T-helper 1 cell treated with Interleukin-12 subunit alpha and Interleukin-12 subunit beta and Interleukin-4 antibody, amounts not matched to agents 30 ng/mL and 1 ng/mL, for 36 hours (primary cell): Measurements from ENCODE around the gene KRTAP10-11. TPM values are rescaled to one million over a fixed set of nuclear protein-coding genes. Genes with fewer than 3 reads are reported as not detected.
"Not testable (repeated sequence)": the region's sequence is repeated elsewhere in the genome, so short reads cannot be mapped to it uniquely, and the experiment has no call there.

Experiments used
- intact Hi-C: fragments of 100-400 bp; cut with micrococcal nuclease; formaldehyde crosslinking; loops from one replicate; pipeline ENCODE4 v1.15.1; 2024
- total RNA-seq: library from RNA; stranded (reverse); gene quantifications from 2 replicates; pipeline ENCODE4 v1.2.3, GENCODE V29; 2022

The KRTAP10-11 gene, protein sequence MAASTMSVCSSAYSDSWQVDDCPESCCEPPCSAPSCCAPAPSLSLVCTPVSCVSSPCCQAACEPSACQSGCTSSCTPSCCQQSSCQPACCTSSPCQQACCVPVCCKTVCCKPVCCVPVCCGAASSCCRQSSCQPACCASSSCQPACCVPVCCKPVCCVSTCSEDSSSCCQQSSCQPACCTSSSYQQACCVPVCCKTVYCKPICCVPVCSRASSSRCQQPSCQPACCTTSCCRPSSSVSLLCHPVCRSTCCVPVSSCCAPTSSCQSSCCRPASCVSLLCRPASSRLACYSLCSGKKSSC
- total RNA-seq = not detected in 2 replicates

DNA sequence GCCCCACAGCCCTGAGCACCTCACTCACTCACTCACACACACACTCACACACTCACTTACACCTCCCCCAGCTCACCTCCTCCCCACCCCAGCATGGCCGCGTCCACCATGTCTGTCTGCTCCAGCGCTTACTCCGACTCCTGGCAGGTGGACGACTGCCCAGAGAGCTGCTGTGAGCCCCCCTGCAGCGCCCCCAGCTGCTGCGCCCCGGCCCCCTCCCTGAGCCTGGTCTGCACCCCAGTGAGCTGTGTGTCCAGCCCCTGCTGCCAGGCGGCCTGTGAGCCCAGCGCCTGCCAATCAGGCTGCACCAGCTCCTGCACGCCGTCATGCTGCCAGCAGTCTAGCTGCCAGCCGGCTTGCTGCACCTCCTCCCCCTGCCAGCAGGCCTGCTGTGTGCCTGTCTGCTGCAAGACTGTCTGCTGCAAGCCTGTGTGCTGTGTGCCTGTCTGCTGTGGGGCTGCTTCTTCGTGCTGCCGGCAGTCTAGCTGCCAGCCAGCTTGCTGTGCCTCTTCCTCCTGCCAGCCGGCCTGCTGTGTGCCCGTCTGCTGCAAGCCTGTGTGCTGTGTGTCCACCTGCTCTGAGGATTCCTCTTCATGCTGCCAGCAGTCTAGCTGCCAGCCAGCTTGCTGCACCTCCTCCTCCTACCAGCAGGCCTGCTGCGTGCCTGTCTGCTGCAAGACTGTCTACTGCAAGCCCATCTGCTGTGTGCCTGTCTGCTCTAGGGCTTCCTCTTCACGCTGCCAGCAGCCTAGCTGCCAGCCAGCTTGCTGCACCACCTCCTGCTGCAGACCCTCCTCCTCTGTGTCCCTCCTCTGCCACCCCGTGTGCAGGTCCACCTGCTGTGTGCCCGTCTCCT is at the start of gene KRTAP10-11:
Gene KRTAP10-11 (plus strand): TSS at position 49 of the 856 bp plus-strand sequence. CDS start 45 bp downstream, at position 94.
- intact Hi-C loops = not testable (repeated sequence)

DNA sequence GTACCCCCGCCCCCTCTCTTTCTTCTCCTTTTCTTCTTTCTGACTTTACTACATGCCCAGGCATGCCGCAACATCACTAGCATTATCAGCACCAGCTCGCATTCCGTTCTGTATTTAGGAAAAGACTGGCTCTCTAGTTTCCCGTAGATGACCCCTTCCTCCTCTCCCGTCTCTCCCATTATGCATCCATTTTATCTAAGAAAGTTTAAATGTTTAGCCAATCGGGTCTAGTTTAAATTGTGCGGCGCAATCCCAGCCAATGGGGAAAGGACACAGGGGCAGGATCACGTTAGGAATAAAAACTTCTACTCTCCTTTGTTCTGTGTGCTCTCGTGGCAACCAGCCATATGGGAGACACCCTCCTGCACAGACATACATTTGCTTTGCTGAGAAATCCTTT is 48.2 kb upstream of the KRTAP10-11 start:
- intact Hi-C loops = no loop called here

DNA sequence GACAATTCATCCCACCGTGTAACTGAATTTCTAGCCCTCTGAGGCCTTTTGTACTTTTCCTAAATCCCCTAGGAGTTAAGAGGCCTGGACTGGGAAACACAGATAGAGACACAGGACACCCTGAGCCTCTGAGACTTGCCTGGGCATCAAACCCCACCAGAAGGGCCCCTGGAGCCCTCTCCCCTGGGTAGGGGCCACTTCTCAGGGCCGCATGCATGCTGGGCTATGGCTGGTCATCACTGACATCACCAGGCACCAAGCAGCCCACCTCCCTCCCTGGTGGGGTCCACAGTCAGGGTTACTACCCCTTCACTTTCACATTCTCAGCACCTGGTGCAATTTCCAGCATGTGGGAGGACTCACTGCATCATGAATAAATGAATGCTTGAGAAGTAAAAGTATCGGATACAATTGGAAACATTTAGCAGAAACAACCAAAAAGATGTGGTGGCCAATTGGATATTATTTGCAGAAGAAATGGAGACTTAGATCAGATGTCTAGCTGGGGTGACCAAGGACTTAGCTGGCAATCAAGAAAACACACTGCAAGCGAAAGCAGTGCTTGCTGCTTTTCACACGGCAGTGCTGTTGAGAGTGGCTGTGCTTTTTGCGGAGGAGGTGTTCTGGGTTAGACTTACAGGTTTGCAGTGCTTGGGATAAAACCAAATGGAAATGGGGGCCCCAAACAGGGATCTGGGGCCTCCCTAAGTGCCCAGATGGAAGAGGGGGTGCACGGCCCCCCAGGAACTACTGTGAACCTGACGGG is 46.8 kb upstream of the KRTAP10-11 start:
- intact Hi-C loops = no loop called here

DNA sequence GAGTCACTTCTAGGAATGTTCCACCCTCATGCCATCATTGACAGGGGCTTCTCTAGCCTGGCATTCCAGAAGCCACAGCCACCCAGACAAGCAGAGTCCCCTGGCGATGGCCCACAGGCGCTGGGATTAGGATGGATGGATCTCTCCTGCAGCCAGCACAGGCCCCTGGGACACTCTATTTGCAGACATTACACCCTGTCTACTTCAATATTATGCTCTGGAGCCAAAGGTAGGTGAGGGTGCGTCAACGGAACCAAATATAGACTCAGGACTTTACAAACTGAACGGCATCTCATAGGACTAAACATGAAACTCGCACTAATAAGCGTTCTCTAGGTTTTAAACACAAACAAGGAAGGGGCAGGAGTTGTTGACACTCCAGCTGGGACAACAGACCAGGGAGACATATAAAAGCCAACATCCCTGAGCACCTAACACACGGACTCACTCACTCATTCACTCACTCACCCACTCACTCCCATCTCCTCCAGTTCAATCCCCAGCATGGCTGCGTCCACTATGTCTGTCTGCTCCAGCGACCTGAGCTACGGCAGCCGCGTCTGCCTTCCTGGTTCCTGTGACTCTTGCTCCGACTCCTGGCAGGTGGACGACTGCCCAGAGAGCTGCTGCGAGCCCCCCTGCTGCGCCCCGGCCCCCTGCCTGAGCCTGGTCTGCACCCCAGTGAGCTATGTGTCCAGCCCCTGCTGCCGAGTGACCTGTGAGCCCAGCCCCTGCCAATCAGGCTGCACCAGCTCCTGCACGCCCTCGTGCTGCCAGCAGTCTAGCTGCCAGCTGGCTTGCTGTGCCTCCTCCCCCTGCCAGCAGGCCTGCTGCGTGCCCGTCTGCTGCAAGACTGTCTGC is 45.9 kb upstream of the KRTAP10-11 start, which contains the start of gene KRTAP10-7:
Gene KRTAP10-7 (plus strand): TSS at position 480 of the 861 bp plus-strand sequence. CDS start 25 bp downstream, at position 505.
- intact Hi-C loops = not testable (repeated sequence)

DNA sequence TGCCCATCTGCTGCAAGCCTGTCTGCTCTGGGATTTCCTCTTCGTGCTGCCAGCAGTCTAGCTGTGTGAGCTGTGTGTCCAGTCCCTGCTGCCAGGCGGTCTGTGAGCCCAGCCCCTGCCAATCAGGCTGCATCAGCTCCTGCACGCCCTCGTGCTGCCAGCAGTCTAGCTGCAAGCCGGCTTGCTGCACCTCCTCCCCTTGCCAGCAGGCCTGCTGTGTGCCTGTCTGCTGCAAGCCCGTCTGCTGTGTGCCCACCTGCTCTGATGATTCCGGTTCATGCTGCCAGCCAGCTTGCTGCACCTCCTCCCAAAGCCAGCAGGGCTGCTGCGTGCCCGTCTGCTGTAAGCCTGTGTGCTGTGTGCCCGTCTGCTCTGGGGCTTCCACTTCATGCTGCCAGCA is 45.1 kb upstream of the KRTAP10-11 start:
- intact Hi-C loops = not testable (repeated sequence)

DNA sequence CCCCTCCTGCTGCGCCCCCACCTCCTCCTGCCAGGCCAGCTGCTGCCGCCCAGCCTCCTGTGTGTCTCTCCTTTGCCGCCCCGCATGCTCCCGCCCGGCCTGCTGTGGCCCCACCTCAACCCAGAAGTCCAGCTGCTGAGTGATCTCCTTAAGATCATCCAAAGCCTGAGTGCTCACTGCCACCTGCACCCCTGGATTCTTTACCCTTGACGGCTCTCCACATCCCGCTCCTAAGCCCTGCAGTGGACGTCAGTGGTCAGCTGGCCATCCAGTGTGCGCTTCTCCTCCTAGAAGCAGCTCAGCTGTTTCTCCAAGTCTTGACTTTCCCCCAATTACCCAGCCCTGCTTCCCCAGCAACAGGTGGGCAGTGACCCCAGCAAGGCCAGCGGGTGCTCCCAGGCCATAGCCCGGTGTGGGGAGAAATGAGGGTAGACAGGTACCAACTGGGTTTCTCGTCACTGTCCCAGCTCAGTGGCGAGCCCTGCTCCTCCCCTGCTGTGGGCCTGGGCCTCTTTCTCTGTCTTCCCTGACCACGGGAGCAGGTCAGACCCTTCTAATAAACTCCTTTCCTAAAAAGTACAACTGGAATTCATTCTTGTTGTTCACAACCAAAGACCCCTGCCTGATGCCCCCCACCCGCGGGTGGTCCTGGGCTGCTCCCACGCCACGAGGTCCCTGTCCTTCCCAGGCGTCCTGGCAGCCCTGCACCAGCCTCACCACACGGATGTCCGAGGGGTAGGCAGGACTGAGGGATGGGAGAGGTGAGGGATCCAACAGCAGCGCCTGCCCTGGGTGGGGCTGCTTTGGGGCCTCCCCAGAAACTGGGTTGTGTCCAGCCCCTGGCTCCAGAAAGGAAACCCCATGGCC is 44.4 kb upstream of the KRTAP10-11 start:
- intact Hi-C loops = no loop called here

DNA sequence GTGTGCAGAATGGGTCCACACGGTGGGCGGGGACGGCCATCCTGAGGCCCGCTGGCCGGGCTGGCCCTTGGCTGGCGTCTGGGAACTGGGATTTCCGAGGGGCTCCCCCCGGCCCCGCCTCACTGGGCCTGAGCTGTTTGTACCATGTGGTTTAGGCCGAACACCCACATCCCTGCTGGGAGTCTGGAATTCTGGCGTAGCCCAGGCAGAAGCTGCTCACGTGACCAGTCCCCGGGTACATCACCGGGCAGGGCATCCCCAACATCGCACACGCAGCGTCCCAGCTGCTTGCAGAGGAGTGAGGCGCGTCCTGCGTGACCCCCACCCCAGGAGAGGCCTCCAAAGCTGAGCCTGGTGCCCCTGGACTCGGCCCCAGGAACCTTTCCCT is 43.8 kb upstream of the KRTAP10-11 start:
- intact Hi-C loops = no loop called here

DNA sequence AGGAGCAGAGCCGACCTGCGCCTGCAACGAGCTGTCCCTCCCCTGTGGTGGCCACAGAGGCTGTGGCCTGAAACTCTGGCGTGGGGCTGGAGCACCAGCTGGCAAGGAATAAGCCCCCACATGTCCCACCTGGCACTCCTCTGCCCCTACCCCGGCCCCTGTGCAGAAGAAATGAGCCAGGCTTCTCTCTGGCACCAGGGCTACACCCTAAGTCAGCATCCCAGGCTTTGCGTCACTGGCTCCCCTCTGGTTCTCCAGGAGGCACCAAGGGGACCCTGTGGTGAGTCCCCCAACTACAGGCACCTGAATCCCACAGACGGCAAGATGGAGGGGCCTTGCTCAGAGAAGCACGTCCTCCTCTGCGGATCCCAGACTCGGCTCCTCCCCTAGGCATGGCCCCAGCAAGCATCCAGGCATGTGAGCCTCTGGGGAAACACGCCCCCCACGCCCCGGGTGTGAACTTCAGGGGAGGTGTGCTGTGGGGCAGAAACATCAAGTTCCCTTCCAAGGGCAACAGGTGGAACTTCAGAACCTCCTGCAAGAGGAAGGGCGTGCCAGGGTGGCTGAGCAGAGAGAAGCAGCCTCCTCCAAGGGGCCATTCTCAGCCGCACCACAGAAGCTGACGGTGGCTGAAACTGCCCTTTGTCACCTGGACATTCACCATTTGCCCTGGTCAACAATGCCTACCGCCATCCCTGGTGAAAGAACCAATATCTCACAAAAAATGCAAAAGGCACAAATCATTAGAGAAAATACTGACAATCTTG is 42.9 kb upstream of the KRTAP10-11 start:
- intact Hi-C loops = no loop called here

DNA sequence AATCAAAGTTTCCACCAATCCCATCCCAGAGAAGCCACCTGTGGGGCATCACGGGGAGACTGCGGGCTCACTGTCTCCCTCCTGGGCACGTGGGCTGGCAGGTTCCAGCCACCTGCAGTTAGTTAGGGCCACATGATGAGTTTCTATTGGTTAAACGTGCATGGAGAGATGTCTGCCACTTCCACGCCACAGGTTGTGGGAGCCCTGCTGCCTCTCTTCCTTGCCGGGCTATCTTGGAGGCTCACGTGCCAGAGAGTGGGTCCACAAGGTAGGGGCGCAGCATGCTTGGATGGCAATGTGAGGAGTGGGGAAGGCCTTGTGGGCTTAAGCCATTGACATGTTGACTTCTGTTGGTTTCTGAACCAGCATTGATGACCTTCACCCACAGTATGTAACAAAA is 42.3 kb upstream of the KRTAP10-11 start:
- intact Hi-C loops = no loop called here

DNA sequence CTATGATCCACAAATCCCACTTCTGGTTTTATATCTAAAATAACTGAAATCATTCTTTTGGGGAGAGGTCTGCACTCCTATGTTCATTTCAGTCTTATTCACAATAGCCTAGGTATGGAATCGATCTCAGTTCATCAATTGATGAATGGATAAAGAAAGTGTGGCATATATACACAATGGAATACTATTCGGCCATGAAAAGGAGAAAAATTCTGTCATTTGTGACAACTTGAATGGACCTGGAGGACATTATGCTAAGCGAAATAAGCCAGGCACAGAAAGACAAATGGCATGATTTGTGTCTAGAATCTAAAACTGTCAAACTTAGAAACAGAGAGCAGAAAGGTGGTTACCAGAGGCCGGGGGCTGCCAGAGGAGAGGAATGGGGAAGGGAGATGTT is 39.7 kb upstream of the KRTAP10-11 start:
- intact Hi-C loops = no loop called here

DNA sequence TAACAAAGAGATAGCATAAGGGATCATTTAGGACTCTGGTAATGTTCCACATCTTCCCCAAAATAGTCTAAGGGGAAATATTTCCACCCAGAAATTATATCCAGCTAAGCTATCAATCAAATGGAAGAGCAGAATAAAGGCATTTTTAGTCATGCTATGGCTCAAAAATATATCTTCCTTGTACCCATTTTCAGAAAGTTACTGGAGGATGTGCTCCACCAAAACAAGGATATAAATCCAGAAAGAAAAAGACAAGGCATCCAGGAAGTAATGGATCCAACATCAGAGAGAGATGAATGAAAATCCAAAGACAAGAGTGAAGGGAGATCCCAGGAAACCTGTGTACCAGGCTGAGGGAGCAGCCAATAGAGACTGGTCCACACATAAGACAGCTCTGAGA is 37.0 kb upstream of the KRTAP10-11 start:
- intact Hi-C loops = no loop called here

DNA sequence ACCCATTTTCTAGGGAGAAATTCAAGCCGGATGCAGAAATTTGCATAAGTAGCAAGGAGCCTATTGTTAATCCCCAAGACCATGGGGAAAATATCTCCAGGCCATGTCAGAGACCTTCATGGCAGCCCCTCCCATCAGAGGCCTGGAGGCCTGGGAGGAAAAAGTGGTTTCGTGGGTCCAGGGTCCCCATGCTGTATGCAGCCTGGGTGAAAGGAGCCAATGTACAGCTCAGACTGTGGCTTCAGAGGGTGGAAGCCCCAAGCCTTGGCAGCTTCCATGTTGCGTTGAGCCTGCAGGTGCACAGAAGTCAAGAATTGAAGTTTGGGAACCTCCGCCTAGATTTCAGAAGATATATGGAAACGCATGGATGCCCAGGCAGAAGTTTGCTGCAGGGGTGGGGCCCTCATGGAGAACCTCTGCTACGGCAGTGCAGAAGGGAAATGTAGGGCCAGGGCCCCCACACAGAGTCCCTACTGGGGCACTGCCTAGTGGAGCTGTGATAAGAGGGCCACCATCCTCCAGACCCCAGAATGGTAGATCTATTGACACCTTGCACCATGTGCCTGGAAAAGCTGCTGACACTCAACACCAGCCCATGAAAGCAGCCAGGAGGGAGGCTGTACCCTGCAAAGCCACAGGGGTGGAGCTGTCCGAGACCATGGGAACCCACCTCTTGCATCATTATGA is 35.9 kb upstream of the KRTAP10-11 start:
- intact Hi-C loops = not testable (repeated sequence)

DNA sequence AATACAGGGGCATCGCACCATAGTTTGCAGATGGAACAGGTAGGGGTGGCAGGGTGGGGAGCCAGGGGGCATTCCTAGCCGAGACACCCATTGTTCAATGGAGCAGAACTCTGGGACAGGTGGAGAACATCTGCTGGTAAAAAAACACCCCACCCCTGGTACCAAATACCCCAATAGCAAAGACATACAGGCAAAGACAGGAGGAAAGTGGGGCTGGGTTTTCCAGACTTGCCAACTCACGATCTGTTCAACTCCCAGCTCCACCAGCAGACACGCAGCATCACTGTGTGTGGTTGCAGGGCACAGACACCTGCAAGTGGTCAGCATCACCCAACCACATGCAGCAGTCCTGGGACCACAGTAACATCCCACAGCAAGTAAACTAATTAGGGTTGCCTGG is 34.7 kb upstream of the KRTAP10-11 start:
- intact Hi-C loops = no loop called here

DNA sequence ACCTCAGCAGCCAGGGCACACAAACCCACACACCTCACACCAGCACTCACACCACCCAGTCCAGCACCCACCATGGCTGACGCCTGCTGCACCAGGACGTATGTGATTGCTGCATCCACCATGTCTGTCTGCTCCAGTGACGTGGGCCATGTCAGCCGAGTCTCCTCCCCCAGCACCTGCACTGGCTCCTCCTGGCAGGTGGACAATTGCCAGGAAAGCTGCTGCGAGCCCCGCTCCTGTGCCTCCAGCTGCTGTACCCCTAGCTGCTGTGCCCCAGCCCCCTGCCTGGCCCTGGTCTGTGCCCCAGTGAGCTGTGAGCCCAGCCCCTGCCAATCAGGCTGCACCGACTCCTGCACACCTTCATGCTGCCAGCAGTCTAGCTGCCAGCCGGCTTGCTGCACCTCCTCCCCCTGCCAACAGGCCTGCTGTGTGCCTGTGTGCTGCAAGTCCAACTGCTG is 34.2 kb upstream of the KRTAP10-11 start, which contains the start of gene KRTAP10-8:
Gene KRTAP10-8 (plus strand): TSS at position 51 of the 458 bp plus-strand sequence. CDS start 22 bp downstream, at position 73.
- intact Hi-C loops = no loop called here

DNA sequence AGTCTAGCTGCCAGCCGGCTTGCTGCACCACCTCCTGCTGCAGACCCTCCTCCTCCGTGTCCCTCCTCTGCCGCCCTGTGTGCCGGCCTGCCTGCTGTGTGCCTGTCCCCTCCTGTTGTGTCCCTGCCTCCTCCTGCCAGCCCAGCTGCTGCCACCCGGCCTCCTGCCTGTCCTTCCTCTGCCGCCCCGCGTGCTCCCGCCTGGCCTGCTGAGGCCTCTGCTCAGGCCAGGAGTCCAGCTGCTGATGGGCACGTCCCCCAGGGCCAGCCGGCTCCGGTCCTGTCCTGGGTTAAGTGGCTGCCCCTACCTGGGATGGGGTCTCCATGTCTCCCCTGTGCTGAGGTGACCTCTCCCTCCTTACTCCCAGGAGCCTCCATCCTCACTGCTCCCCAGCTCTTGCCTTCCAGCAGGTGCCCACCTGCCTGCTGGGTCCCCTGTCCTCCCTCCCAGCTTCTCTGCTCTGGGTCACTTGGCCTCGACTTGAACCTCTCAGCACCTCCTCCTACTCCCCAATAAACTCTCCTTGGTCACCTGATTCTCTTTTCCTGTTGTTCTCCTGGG is 33.5 kb upstream of the KRTAP10-11 start:
- intact Hi-C loops = no loop called here

DNA sequence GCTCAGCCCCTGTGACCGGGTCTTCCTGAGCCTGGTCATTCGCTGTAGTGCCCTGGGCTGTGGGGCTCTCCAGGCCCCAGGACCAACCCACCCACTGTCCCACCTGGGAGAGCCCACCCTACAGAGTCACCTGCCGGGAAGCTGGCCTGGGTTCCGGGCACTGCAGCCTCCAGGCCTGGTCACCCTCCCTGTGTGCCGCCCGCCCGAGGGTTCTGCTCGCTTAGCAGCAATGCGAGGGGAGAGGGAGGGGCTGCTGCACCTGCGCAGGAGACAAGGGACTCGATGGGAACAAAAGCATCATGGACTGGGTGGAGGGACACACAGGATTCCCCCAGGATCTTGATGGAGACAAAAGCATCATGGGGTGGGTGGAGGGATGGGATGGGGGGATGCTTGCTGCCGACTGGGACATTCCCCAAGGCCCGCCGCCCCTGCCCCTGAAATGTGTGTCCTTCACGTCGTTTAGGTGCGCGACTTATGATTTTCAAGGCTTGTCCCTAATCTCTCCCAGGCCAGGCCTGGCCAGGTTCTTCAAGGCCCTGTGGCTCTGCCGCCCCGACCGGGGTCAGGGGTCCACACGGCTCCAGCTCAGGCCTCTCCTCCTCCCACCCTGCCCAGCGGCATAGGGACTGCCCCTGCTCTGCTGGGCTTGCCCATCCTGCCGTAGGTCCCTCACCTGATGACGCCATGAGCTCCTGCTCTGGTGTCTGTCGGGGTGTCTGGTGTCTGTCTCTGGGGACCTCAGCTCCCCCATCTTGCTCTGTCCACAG is 32.6 kb upstream of the KRTAP10-11 start:
- intact Hi-C loops = no loop called here

DNA sequence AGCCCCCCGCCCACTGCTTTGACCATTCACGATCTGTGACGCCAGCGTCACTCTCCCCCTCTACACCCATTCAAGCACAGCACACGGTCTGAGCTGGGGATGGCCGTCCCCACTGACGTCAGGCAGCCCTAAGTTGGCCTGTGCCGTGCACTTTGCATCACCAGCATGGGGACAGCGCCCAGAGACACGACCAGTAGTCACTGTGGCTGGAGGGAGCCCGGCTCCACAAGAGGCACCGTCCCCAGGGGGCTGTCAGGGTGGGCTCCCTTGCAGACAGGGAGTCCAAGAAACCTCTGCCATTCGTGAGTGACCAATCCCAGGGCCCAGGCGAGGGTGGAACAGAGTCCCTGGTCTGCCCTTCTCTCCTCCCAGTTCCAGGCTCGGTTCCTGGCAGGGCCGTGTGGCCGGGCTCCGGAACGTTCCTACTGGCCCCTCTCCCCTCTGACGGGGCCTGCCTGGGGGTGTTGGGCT is 32.0 kb upstream of the KRTAP10-11 start:
- intact Hi-C loops = no loop called here
